Stimulated activated CD8-positive, alpha-beta memory T cell treated with anti-CD3 and anti-CD28 coated beads, Interleukin-2, amount 100 ng/mL, for 48 hours (primary cell): Measurements from ENCODE around the gene APOBEC3H.
A peak's percentile ranks its signal among the peaks of the same experiment; 100 is the strongest.
"Not testable (repeated sequence)": the region's sequence is repeated elsewhere in the genome, so short reads cannot be mapped to it uniquely, and the experiment has no call there.

Source experiments
- DNase-seq, 2 donors: peaks; one replicate each; pipeline ENCODE4 v3.0.0-alpha.2; 2020; ENCODE audit warnings: low read depth in 2 of 2

Gene APOBEC3H

GRCh38 chr22:39097098-39098020, at the start of gene APOBEC3H:
TSS of gene APOBEC3H (plus strand) at chr22:39097244. CDS start at chr22:39100279, 3,035 bp downstream.
- no peak for DNase-seq

GRCh38 chr22:39049486-39049885, 47.6 kb upstream of the APOBEC3H start:
- DNase-seq: not testable (repeated sequence)

- DNase-seq: not testable (repeated sequence)
Measured at GRCh38 chr22:39051844-39052495, 45.1 kb upstream of the APOBEC3H start.

DNA sequence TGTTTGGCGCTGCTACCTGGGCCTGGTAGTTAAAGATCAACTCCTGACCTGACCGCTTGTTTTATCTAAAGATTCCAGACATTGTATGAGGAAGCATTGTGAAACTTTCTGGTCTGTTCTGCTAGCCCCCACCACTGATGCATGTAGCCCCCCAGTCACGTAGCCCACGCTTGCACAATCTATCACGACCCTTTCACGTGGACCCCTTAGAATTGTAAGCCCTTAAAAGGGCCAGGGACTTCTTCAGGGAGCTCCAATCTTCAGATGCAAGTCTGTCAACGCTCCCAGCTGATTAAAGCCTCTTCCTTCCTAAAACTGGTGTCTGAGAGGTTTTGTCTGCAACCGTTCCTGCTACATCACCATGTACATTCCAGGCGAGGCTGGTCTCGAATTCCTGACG, 41.4 kb upstream of the APOBEC3H start:
- no peak for DNase-seq

DNA sequence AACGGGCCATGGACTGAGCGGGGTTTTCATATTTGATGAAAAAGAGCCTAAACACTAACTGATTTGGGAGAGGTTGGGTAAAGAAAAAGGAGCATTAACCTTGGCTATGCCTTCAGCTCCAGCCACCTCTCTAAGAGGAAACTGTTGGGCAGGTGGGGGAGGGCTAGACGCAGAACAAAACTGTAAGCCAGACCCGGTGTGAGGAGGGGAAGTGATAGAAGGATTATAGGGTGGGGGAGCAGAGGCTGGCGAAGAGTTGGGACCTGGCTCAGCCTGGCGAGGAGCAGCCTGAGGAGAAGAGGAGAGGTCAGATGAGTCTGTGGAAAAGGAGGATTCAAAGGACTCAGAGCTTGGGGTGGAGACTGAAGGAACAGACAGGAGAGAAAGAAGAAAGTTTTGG, 35.8 kb upstream of the APOBEC3H start:
- DNase-seq: not testable (repeated sequence)

DNA sequence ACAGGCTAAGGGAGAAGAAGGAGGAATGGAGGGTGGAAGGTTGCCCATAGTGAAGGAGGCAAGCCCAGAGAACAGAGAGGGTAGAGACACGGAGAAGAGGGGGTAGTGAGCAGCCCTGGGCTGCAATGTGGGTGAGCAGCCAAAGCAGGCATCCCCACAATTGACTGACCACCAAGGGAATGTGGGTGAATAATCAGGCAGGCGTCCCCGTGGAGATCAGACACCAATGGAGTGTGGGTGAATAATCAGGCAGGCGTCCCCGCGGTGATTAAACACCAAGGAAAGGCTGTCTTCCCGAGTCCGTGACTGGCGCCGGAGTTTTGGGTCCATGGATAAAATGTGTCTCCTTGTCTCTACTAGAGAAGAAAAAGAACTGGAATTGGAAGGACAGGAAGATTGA, 35.1 kb upstream of the APOBEC3H start:
- not testable (repeated sequence) for DNase-seq

GRCh38 chr22:39063904-39064303, 33.1 kb upstream of the APOBEC3H start:
- not testable (repeated sequence) for DNase-seq

DNA sequence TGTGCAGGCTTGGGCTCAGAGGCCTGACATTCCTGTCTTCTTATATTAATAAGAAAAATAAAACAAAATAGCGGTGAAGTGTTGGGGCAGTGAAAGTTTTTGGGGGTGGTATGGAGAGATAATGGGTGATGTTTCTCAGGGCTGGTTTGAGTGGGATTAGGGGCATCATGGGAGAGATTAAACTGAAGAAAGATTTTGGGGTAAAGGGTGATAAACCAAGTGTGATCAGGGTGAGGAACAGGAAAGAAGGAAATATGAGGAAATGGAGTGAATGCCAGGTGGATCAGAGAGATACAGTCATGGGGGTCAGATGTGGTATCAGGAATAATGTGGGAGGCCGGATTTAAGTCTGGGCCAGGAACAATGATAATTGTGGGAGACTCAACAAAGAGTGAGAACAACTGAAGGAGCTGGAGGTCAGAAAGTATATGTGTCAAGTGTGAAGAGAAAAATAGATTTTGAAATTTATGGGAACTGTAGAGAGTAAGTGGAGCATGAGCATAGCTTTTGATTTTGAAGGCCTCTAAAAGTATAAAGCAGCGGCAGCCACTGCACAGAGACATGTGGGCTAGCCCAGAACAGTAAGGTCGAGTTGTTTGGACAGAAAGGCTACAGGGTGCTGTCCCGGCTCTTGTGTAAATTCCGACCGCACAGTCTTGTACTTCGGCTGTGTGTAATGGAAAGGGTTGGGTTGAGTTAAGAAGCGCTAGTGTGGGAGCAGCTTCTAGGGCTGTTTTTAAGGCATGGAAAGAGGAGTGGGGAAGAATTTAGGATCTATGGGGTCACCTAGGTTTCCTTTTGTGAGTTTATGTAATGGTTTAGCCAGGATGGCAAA, 30.4 kb upstream of the APOBEC3H start:
- not testable (repeated sequence) for DNase-seq

DNA sequence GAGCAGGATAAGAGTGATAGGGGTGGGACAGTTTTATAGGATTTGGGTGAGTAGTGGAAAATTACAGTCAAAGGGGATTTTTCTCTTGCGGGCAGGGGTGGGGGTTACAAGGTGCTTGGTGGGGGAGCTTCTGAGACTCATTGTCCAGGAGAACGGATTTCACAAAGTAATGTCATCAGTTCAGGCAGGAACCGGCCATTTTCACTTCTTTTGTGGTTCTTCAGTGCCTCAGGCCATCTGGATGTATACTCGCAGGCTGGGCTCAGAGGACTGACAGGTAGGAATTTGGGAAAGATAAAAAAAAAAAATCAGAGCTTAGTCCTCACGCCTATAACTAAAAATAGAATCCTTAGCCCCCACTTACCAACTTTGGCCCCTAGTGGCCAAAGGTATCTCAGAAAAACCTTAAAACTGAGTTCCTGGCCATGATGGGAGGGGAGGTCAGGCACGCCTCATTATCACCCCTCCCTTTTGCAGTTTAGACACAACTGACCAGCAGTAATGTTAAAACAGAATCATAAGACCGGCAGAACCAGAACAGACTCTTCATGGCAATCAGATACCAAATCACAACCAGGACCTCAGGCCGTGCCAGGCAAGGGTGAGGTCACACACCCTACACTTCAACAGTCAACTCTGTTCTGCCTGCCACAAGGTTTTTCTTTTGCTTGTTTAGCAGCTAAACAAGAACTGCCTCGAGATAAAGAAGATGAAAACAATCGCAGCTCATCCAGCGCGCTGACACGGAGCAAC, 28.8 kb upstream of the APOBEC3H start:
- no peak for DNase-seq

- no peak for DNase-seq
Measured at GRCh38 chr22:39070186-39070585, 26.9 kb upstream of the APOBEC3H start.

GRCh38 chr22:39072581-39072981, 24.5 kb upstream of the APOBEC3H start:
- DNase-seq: not testable (repeated sequence)

DNA sequence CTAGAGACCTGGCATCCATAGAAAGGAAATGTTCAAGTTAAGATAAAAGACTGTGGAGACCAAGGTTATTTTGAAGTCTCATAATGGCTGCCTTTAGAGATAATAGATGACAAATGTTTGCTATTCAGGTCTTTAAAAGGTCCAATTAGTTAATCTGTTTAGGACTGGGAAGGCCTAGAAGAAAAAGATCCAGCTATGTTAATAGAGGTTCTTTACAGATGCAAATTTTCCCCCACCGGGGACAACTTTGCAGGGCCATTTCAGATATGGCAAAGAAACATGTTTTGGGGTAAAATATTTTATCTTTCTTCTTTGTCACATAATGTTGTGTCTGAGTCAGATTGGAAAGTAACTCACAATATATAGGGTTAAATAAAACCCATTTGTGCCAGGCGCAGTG, 23.1 kb upstream of the APOBEC3H start:
- DNase-seq: no peak

DNA sequence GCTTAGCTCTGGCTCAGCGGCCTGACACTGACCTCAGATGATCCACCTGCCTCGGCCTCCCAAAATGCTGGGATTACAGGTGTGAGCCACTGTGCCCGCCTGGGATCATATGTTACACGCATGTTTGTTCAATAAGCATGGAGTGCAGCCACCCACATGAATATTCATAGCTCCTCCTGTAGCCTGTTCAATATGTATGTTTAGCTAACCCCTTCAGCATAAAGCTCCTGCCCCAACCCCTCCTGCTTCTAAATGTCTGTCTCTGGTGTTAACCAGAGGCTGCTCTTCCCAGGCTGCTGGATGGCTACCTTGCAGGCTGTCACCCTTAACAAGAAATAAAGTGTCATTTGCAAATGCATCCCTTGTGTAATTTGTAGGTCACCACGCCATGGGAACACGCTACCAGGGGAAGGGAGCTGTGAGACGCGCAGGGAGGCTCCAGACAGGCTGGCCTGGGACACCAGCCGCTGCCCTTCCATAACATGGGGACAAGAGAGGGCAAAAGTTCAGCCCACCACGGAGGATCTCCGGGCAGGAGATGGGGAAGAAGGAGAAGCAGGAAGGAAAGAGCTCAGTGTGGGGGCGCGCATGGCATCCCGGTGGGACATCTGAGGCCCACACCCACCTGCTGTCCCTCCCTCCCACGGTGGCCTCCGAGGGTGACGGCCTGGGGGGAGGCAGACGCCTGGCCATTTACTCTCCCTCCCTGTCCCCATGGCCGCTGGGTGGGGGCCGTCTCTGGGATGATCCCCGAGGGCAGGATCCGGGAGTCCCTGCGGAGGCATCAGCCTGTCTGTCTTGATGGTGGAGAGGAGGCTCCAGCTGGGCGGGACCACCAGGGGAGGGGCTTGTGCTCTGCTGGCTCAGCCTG, 20.7 kb upstream of the APOBEC3H start:
- not testable (repeated sequence) for DNase-seq

DNA sequence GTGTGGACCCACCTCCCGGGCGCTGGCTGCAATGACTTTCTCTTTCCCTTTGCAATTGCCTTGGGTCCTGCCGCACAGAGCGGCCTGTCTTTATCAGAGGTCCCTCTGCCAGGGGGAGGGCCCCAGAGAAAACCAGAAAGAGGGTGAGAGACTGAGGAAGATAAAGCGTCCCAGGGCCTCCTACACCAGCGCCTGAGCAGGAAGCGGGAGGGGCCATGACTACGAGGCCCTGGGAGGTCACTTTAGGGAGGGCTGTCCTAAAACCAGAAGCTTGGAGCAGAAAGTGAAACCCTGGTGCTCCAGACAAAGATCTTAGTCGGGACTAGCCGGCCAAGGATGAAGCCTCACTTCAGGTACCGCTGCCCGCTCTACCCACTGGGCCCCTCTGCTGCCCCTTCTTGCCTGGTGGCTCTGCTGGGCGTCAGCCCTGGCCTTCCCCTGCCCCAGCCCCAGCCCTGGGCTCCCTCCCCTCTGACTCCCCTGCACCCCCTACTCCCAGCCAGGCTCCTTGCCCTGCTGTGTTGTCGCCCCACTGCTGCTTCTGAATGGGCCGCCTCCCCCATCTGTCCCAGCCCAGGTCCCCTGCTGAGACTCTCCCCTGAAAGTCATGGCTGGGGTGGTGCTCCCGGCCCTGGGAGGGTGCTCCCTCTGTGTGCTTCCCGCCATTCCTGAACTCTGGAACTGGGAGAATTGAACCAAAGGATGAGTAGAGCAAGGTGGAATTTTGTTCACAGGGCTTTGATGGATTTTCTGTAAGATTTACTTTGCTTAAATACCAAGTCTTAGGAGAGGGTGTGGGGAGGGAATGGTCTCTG, 19.8 kb upstream of the APOBEC3H start, which contains the start of gene APOBEC3G:
Gene APOBEC3G, plus strand, starts transcription at position 250 of the 815 bp plus-strand sequence. Its CDS starts 87 bp downstream, at position 337.
- peak in 1 of 2 donors; percentile 40 for DNase-seq

DNA sequence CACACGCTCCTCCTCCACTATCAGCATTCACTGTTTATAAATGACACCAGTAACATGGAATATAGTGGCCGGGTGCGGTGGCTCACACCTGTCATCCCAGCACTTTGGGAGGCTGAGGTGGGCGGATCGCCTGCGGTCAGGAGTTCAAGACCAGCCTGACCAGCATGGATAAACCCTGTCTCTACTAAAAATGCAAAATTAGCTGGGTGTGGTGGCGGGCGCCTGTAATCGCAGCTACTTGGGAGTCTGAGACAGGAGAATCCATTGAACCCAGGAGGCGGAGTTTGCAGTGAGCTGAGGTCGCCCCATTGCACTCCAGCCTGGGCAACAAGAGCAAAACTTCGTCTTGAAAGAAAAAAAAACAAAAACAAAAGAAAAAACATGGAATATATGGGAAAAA, 19.1 kb upstream of the APOBEC3H start:
- not testable (repeated sequence) for DNase-seq

DNA sequence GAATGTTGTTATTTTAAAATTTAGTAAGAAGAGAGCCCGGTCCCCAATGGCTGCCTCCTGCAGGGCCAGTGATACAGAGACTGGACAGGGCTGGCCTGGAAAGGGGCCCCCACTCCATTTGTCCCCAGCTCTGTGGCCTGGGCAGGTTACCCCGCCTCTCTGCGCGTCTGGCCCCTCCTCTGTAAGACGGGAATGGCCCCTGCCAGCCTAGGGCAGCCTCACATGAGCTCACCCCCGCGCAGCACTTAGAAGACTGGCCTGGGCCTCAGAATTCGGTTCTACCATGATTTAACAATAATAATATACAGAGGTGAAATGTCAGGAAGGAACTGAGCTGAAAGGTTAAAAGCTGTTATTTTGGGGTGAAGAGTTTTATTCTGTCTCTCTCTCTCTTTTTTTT, 18.7 kb upstream of the APOBEC3H start:
- no peak for DNase-seq

DNA sequence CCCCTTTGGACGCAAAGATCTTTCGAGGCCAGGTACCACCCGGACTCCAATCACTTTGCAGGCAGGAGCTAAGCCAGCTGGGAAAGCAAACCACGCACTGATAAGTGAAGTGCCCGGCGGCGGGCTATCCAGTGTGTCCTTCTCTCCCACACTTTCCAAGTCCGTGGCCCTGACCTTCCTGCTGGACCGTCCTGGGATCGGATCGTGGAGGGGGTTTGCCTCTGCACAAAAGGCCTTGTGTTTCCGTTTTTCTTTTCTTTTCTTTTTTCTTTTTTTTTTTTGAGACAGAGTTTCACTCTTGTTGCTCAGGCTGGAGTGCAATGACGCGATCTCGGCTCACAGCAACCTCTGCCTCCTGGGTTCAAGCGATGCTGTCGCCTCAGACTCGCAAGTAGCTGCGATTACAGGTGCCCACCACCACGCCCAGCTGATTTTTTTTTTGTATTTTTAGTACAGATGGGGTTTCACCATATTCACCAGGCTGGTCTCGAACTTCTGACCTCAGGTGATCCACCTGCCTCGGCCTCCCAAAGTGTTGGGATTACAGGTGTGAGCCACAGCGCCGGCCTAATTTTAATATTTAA, 17.9 kb upstream of the APOBEC3H start:
- DNase-seq: not testable (repeated sequence)

GRCh38 chr22:39080052-39080762, 16.8 kb upstream of the APOBEC3H start:
- DNase-seq: no peak
